ENCODE measurements around the gene OR52L1.

OR52L1 gene

GRCh38 chr11:5938603-5938965, 48.2 kb downstream of the OR52L1 start:
- no peak for DNase-seq

- DNase-seq, result no peak
These were observed 48.8 kb downstream of the OR52L1 start for GRCh38 chr11:5937868-5938602.

All from NCI-H1092 (cell line).